Activated T-cell treated with anti-CD3 and anti-CD28 coated beads, Interleukin-2, amount 50 U/mL, for 1 hour (primary cell): ENCODE data around the gene DBNDD2.

Source experiments
- DNase-seq: peaks from one replicate; pipeline ENCODE4 v3.0.0-alpha.2; 2020

Gene DBNDD2, protein sequence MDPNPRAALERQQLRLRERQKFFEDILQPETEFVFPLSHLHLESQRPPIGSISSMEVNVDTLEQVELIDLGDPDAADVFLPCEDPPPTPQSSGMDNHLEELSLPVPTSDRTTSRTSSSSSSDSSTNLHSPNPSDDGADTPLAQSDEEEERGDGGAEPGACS

DNA sequence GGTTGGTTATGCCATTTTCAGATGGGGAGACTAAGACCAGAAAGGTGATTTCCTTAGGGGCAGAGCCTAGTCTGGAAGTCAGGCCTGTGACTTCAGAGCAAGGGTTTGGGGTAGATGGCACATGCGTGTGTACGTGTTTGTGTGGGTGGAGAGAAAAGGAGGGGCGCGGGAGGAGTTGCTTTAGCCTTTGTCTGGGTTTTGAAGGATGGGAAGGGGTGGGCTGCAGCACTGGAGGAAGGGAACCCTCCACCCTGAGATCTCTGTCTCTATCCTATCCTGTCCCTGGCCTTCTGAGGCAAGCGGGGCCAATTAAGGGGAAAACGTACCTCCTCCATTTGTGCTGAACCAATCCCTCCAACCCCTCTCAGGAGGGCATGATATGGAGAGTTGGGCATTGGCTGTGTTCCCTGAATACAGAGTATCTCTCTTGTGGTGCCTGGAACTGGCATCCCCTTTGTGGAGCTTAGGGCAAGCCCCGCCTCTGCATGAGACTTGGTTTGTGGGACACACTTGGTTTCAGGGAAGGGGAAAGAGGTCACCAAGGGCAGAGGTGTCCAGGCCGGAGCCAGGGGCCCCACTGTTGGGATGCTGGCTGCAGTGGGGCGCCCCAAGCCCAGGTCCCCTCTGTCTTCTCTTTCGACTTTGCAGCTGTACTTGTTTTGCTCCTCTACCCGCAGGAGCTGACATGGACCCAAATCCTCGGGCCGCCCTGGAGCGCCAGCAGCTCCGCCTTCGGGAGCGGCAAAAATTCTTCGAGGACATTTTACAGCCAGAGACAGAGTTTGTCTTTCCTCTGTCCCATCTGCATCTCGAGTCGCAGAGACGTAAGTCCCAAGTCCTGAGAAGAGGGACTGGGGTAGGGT is at the start of gene DBNDD2:
DBNDD2 (plus strand) TSS at position 507 of the 863 bp plus-strand sequence; CDS start at position 686, 179 bp downstream.
- peak; percentile 32 for DNase-seq

DNA sequence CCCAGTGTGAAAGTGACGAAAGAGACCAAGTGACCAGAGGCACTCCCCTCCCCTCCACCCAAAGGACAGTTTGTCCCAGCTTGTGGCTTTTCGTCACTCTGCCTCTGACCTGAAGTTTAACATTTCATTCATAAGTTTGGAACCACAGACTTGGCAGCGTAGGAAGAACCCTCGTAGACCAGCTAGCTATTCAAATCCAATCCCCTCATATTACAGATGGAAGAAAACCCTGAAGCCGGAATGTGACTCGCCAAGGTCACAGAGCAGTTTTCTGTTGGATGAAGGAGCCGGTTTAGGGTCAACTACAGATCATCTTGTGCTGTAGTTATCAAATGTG is 49.1 kb upstream of the DBNDD2 start:
- no peak for DNase-seq

DNA sequence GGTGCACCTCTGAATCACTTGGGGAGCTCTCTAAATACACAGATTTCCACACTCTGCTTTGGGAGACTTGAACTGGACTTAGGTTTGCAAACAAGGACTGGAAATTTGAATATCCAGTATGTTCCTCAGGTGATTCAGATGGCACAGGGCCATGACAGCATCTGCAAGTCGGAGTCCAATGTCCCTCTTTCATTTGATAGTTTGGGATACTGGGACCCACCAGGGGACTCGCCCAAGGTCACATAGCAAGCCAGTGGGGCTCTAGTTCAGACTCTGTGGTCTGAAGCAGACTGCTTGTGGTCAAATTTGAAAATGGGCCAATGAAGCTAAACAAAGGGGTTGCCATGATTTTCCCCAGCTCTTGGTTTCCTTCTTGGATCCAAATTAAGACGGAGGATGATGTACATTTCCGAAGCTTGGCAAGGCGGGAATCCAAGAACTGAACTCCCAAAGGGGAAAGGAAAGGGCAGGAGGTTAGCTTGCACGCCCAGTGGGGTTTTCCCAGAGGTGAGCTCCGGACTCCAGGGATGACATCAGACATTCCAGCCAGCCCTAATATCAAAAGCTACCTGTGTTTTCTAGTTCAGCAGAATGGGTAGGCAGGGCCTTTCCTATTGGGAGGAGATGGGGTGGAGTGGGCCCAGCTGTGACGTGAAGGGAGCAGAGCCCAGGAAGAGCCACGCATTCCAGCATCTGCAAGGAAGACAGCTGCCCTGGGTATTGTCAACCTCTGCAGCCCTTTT is 48.5 kb upstream of the DBNDD2 start:
- DNase-seq = no peak

DNA sequence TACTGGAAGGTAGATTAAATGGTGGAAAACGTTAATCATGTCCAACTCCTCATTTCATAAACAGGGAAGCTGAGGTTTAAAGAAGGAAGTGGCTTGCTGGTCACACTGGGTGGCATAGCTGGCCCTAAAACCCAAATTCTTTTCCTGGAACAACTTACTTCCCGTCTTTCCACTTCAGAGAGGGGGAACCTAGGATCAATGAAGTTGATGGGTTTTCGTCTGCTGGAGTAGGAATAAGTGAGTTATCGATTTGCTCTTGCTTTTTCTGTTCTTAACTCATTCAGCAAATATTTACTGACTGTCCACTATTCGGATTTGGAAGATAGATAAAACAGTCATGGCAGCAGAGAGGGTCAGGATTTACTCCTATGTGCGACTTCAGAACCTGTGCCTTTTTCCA is 46.3 kb upstream of the DBNDD2 start:
- DNase-seq = no peak

DNA sequence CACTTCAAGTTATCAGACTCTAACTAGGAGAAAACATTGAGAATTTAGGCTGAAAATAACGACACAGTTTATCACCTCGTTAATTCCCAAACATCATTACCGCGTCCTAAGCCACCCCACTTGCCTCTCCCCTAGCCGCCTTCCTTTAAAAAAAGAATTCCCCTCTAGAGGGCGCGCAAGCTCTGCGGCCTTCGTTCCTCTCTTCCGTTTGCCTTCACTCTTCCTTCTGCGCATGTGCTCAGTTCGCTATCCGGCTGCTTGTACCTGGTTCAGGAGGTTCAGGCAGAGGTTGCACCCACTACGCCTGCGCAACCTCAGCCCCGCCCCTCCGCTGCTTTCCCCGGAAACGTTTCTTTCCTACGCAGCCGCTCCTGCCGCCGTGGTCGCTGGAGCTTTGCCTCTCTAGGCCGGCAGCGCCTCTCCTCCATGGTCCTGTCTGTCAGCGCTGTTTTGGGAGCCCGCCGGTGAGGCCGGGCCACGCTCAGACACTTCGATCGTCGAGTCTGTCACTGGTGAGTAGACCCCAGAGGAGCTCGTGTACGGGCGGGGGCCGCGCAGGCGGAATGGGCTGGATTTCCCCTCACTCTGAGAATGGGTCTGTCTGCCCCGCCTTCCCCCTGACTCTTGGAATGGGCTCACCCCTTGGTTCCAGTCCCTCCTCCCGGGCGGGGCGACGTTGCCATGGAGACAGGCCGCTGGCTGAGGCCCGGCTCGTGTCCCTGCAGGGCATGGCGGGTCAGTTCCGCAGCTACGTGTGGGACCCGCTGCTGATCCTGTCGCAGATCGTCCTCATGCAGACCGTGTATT is 45.1 kb upstream of the DBNDD2 start, which contains the start of gene SYS1:
SYS1 (plus strand) TSS at position 353 of the 807 bp plus-strand sequence; CDS start at position 729, 376 bp downstream.
- peak; percentile 99 for DNase-seq

DNA sequence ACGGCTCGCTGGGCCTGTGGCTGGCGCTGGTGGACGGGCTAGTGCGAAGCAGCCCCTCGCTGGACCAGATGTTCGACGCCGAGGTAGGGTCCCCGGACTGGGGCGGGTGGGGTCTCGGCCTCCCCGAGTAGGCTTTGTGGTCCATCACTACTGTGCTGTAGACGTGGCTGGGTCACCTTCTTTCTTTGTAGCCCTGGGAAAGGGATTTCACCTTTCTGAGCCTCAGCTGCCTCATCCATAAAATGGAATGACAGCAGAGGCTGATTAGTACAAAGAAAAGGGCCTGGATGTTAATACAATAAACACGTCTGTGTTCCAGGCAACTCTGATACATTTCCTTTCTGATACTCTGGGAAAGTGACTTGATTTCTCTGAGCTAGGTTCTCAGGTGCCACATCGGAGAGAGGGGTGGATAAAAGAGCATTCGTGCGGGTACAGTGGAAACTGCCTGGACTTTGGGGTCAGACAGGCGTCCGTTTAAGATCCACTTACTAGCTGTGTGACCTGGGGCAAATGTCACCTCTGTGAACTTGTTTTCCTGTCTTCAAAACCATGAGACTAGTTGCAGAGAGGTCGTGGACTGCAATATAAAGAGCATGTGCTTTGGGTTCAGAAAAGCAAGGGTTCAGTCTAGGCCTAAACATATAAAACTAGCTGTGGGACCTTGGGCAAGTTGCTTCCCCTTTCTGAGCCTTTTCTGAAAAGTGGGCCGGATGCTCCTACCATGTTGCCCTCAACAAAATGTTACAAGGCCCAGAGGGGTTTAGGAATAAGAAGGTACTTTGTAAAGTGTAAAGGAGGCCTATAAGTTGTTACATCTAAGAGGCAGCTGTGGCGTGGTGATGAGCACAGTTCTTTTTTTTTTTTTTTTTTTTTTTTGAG is 44.2 kb upstream of the DBNDD2 start:
- DNase-seq = no peak

DNA sequence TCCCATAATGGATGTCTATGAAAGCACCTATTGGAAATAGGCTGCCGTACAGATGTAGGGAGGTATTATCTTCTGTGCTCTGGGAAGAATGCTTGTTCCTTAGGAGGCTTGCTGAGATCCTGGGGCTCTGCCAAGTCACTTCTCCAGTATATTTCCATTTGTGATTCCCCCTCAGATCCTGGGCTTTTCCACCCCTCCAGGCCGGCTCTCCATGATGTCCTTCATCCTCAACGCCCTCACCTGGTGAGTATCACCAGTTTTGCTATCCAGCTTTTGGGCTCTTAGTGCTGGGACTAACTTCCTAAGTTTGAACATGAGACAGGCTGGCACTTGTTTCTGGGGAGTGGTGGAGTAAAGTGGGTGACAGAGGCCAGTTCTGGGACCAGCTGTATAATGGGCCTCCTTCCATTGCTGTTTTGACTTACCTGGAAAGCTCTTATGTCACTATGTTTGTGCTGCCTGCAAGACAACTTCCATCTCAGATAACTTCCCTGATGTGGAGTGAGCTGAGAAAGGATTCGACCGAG is 42.6 kb upstream of the DBNDD2 start:
- DNase-seq = no peak

DNA sequence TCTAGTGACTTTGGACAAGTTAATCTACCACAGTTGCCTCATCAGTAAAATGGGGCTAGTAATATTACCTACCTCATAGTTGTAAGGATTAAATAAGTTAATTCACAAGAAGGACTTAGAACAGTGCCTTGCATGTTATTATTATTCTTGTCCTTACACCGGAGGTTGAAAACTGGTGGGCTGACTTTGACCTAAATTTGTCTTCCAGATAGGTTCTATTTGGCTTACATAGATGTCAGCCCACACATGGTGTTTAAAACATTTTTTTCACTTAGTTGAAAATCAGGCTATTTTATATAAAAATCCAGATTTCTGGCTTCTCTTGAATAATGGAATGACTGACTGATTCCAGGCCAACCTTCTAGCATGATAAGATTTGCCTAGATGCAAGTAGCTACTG is 41.9 kb upstream of the DBNDD2 start:
- DNase-seq = no peak

DNA sequence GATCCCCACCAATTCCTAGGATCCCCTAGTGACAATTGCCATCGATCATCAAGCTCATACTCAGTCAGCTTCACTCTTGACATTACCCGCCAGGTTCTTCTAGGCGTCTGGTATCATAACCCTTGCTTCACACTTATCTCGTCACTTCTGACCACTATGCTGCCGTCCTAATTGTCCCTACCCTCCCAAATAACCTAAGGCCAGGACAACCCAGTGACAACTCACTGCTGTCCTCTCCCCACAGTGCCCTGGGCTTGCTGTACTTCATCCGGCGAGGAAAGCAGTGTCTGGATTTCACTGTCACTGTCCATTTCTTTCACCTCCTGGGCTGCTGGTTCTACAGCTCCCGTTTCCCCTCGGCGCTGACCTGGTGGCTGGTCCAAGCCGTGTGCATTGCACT is 41.5 kb upstream of the DBNDD2 start:
- no peak for DNase-seq

DNA sequence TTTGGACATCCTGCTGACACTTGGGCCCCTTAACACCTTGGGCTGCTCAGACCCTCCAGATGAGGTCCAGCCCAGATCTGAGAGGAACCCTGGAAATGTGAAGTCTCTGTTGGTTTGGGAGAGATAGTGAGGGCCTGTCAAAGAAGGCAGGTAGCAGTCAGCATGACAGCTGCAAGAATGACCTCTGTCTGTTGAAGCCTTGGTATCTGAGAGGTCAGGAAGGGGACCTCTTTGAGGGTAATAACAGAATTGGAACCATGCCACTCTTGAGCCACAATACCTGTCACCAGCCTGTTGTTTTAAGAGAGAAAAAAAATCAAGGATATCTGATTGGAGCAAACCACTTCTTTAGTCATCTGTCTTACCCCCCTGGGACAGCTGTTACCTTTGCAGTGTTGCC is 41.0 kb upstream of the DBNDD2 start:
- DNase-seq = no peak

DNA sequence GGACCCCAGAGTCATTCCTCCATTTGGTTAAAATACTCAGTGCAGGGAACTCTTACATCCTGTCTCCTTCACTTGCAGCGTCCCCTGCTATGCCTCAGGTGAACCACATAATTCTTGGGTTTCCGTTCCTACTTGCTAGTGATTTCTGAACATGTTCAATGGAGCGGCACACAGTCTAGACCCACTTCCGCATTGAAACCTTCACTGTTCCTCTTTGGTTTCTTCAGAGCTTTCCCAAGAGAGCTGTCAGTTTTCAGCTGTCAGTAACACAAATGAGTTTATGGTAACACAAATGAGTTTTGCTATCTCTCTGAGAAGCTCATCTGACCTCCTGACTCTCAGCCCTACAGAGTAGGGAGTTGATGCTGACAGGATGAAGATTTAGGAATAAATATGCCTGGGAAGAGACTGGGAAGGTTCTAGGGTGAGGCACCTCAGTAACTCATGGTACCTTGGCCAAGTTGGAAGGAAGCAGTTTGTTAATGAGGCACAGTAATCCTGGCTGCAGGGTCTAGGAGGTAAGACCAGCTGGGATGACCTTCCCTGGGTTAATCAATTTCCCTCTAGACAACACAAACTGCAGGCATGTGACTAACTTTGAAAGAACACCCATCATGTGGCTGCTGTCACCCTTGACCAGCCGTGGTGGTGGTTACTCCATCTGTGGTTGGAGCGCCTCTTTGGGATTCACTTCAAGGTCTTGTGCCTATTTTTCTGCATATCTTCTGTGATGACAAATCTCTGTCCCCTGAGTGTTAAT is 39.7 kb upstream of the DBNDD2 start:
- no peak for DNase-seq

DNA sequence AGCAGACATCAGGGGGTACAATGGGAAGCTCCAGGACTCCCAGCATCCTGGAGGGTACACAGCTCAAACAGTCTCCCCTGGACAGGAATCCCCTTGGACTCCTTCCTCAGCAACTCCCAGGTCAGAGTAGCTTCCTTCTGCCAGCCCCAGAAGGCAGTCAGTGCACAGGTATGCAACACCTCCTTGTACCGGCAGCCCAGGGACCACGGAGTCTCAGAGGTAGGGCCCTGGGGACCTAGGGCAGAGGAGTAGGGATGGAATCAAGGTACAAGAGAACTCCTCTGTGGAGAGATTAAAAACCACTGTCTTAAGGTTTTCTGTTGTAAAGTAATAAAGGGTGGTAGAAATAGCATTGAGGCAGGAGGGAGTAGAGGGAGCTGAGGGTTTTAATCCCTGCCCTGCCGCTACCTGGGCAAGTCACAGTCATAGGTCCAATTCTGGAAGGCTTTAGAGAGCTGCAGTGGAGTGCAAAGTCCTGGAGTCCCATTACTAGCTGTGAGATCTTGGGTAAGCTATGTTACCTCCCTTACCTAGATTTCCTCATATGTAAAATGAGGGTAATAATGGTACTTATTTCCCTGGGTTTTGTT is 37.4 kb upstream of the DBNDD2 start:
- no peak for DNase-seq

DNA sequence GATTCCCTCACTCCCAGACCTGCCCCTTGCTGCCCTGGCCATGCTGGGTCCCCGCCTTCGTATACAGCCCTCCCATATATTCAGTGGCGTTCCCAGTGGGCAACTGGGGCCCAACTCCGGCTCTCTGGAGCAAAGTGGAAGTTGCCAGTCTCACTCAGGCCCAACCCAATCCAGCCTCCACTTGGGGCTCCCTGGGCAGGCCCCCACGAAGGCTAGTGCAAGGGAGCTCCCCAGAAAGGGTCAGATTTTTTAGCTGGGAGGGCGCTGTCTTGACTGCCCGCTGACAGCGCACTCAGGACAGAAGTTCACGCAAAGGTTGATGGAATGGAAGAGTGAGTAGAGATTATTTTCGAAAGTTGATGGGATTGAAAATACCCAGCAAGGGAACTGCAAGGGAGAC is 35.8 kb upstream of the DBNDD2 start:
- DNase-seq = no peak

DNA sequence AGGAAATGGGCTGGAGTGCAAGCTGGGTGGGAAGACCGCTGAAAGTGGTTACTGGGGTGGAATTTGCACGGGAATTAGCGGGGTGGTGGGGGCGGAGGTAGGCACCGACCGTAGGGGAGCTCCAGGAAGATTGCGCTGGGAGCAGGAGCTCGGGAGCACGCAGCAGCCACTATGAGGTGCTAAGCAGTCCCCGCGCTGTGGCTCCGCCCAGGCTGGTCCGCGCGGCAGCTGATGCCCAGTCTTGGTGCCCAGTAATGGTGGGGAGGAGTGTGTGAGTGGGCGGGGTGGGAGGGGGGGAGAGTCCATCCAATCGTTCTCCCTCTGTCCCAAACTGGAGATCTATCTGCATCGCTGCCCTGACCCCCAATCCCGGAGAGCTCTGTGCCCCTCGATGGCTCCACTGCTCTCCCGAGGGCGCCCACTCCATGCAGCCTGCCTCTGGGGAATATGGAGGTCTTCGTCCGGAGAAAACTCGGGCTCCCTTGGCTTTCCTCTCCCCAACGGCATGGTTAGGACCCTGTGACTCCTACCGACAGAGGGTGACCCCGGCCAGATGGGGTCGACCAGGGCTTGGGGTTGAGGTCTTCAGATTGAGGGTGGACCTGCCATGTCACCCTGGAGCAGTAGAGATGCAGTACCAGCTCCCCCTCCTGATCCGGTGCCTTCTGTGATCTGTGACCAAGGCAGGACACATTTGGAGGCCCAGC is 35.3 kb upstream of the DBNDD2 start:
- no peak for DNase-seq

DNA sequence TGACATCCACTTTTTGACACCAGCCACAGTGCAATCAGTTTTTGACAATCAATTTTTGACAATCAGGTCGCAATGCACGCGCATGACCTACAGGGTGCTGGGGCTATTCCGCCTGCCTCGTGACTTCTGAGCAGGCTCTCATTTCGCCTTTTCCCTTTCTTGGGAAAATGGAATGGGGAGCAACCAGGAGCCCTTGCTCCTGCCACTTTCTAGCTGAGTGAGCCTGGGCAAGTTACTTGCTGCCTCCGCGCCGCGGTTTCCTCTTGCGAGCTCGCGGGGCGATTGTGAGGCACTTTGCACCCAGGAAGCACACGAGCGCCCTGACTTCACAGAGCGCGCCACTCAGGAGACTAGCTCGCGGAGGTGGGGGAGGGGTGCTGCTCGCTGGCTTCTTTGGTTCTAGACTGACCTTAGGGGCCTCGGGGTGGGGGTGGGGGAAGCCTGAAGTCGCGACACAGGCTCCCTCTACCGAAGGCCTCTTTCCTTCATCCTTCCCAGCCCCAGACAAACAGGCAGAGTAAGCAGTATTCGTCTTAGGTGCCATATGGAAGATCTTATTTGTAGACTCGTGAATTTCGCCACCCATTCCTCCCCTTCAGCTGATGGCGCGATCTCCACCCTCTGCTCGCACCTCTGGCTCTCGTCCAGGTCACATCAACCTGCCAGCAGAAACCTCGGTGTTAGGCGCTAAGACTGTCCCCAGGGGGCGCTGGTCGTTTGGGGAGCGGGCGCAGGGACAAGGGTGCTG is 34.6 kb upstream of the DBNDD2 start:
- DNase-seq = peak; percentile 89

DNA sequence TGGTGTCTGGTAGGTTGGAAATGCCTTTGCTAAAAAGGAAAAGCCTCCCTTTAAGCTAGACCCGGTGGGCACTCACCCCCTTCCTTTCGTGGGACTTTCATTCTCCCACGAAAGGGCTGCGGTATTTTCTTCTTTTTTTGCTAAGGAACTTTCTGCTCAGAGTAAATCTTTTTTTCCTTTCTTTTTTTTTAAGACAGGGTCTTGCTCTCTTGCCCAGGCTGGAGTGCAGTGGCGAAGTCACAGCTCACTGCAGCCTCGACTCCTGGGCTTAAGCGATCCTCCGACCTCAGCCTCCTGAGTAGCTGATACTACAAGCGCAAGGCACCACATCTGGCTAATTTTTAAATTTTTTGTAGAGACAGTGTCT is 34.0 kb upstream of the DBNDD2 start:
- DNase-seq = no peak

DNA sequence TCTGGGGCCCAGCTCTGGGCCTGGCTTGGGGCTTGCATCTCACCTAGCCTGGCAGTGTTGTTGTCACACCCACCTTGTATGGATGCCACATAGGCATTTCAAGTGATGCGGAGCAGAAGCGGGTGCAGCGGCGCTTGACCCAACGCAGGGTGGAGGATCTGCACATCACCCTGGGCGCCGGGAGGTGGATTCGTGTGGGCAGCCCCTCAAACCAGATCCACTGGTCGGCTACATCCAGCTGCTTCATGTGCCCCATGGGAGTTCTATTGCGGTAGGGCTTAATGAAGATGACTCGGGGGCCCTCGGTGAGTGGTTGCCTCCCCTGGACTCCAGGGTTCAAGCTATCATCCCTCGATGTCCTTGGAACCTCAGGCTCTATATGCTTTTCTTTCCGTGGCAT is 33.1 kb upstream of the DBNDD2 start:
- no peak for DNase-seq

DNA sequence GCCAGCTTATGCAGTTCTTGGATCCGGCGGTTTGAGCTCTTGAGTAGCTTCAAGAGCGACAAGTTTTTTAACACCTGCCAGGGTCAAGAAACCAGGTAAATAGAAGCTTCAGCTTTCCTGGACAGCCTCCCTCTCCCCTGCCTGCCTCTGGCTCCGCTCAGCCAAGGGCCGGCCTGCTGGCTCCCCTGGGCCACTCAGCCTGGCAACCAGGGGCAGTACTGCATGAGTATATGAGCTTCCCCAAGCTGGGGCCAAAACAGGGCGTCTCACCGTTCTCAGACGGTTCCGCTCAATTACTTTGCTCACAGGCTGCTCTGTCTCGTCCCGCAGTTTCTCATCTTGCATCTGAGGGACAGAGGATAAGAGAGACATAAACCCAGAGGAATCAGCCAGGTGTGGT is 30.8 kb upstream of the DBNDD2 start:
- DNase-seq = no peak

DNA sequence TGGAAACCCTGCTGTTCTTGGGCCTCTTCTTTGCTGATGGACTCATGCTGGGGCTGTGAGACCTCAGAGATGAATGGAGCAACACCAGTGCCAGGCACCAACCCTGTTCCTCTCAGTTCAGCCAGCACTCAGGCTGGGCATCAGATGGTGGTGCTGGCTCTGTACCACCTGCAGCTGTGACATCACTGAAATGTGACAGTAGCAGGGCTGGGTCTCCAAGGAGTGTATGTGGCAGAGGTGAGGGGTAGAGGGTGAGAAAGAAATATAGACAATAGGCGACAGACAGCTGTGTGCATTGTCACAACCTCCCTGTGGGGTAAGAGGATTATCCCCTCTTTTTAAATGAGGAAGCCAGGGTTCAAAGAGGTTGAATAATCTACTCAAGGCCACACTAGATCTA is 29.9 kb upstream of the DBNDD2 start, which contains the start of gene TP53TG5:
TP53TG5 (minus strand) TSS at position 135 of the 400 bp plus-strand sequence; CDS start at position 46, 89 bp downstream.
- DNase-seq = no peak
